ENCODE results near the gene NPPC.

The NPPC gene

GRCh38 chr2:231935207-231935524 lies 9.0 kb upstream of the NPPC start:
- DNase-seq (ENCODE audit: low read depth in 3 of 3), result no peak

GRCh38 chr2:231934441-231935206 lies 8.4 kb upstream of the NPPC start:
- DNase-seq (ENCODE audit: low read depth in 3 of 3), result no peak

GRCh38 chr2:231933916-231934401 lies 7.8 kb upstream of the NPPC start:
- DNase-seq (ENCODE audit: low read depth in 3 of 3), result no peak

- no peak for DNase-seq (ENCODE audit: low read depth in 3 of 3)
These were observed 7.1 kb upstream of the NPPC start for GRCh38 chr2:231932985-231933915.

- DNase-seq (ENCODE audit: low read depth in 3 of 3), result no peak
These were observed 6.4 kb upstream of the NPPC start for GRCh38 chr2:231932711-231932970.

GRCh38 chr2:231931481-231931915 lies 5.3 kb upstream of the NPPC start:
- no peak for DNase-seq (ENCODE audit: low read depth in 3 of 3)

- DNase-seq (ENCODE audit: low read depth in 3 of 3), result no peak
These were observed 4.5 kb upstream of the NPPC start for GRCh38 chr2:231930593-231931281.

- no peak for DNase-seq (ENCODE audit: low read depth in 3 of 3)
These were observed 3.9 kb upstream of the NPPC start for GRCh38 chr2:231929961-231930592.

- no peak for DNase-seq (ENCODE audit: low read depth in 3 of 3)
These were observed 2.9 kb upstream of the NPPC start for GRCh38 chr2:231928901-231929725.

GRCh38 chr2:231928481-231928880 lies 2.3 kb upstream of the NPPC start:
- DNase-seq (ENCODE audit: low read depth in 3 of 3), result no peak

- no peak for DNase-seq (ENCODE audit: low read depth in 3 of 3)
These were observed 1.3 kb upstream of the NPPC start for GRCh38 chr2:231927566-231927890.

- no peak for DNase-seq (ENCODE audit: low read depth in 3 of 3)
These were observed 767 bp upstream of the NPPC start for GRCh38 chr2:231926761-231927565.

- peak; percentile 34 to 67 (median 62) for DNase-seq (ENCODE audit: low read depth in 3 of 3)
These were observed 655 bp downstream of the NPPC start for GRCh38 chr2:231925303-231926179.

GRCh38 chr2:231924889-231925275 lies 1.3 kb downstream of the NPPC start:
- DNase-seq (ENCODE audit: low read depth in 3 of 3), result no peak

GRCh38 chr2:231923951-231924888 lies 2.0 kb downstream of the NPPC start:
- DNase-seq (ENCODE audit: low read depth in 3 of 3), result no peak

- DNase-seq (ENCODE audit: low read depth in 3 of 3), result no peak
These were observed 3.2 kb downstream of the NPPC start for GRCh38 chr2:231923010-231923344.

- DNase-seq (ENCODE audit: low read depth in 3 of 3), result no peak
These were observed 3.7 kb downstream of the NPPC start for GRCh38 chr2:231922311-231923009.

GRCh38 chr2:231920795-231921194 lies 5.4 kb downstream of the NPPC start:
- no peak for DNase-seq (ENCODE audit: low read depth in 3 of 3)
